Measurements from ENCODE around the gene PIM3.

The PIM3 gene

GRCh38 chr22:49960159-49961004 lies at the start of gene PIM3:
TSS of gene PIM3 (plus strand) at chr22:49960772. CDS start at chr22:49960948, 176 bp downstream.
- DNase-seq (ENCODE audit: low spot score): peak; percentile 98

GRCh38 chr22:49911881-49912625 lies 48.5 kb upstream of the PIM3 start:
- no peak for DNase-seq (ENCODE audit: low spot score)

- no peak for DNase-seq (ENCODE audit: low spot score)
These were observed 47.5 kb upstream of the PIM3 start for GRCh38 chr22:49913026-49913425.

GRCh38 chr22:49913446-49913845 lies 47.1 kb upstream of the PIM3 start:
- DNase-seq (ENCODE audit: low spot score): no peak

GRCh38 chr22:49914256-49914655 lies 46.3 kb upstream of the PIM3 start:
- no peak for DNase-seq (ENCODE audit: low spot score)

- DNase-seq (ENCODE audit: low spot score): no peak
These were observed 45.0 kb upstream of the PIM3 start for GRCh38 chr22:49915610-49916009.

- no peak for DNase-seq (ENCODE audit: low spot score)
These were observed 43.7 kb upstream of the PIM3 start for GRCh38 chr22:49916831-49917230.

- peak; percentile 100 for DNase-seq (ENCODE audit: low spot score)
These were observed 42.3 kb upstream of the PIM3 start, which contains the start of the genes ALG12 and CRELD2 for GRCh38 chr22:49917974-49918910. TSS of gene ALG12 (minus strand) at chr22:49918438. CDS start at chr22:49913765, 4,673 bp downstream. TSS of gene CRELD2 (plus strand) at chr22:49918634. CDS start at chr22:49918770, 136 bp downstream.

GRCh38 chr22:49918911-49919881 lies 41.4 kb upstream of the PIM3 start:
- DNase-seq (ENCODE audit: low spot score): no peak

GRCh38 chr22:49920859-49921258 lies 39.7 kb upstream of the PIM3 start:
- no peak for DNase-seq (ENCODE audit: low spot score)

- no peak for DNase-seq (ENCODE audit: low spot score)
These were observed 38.9 kb upstream of the PIM3 start for GRCh38 chr22:49921508-49922278.

GRCh38 chr22:49922484-49922883 lies 38.1 kb upstream of the PIM3 start:
- no peak for DNase-seq (ENCODE audit: low spot score)

GRCh38 chr22:49922926-49923325 lies 37.6 kb upstream of the PIM3 start:
- DNase-seq (ENCODE audit: low spot score): no peak

GRCh38 chr22:49923445-49923844 lies 37.1 kb upstream of the PIM3 start:
- no peak for DNase-seq (ENCODE audit: low spot score)

GRCh38 chr22:49924113-49924833 lies 36.3 kb upstream of the PIM3 start:
- no peak for DNase-seq (ENCODE audit: low spot score)

- no peak for DNase-seq (ENCODE audit: low spot score)
These were observed 34.9 kb upstream of the PIM3 start for GRCh38 chr22:49925525-49926128.

GRCh38 chr22:49926916-49927315 lies 33.7 kb upstream of the PIM3 start:
- DNase-seq (ENCODE audit: low spot score): no peak

- DNase-seq (ENCODE audit: low spot score): no peak
These were observed 32.9 kb upstream of the PIM3 start for GRCh38 chr22:49927483-49928184.

Data from D341Med (cell line).